Measurements from ENCODE around the gene TRPV3.

TRPV3 gene

DNA sequence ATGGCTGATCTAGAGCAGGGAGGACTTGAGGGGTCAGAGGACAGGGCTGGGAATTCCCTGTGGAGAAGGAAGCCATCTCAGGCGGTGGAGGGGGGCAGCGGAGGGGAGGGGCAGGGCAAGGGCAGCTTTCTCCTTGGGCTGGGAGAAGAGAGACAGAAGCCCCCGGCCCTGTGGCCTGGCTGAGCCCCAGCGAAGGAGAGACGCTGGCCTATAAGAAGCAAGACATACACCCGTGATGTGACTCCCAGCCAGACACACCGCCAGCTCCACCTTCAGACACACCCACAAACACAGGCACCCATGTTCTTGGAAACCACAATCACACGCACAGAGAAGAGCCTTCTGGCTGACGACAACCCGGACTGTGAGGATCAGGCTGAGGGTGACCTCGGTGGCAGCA is 10.0 kb downstream of the TRPV3 start:
- no peak for DNase-seq

GRCh38 chr17:3546997-3547396 is 10.6 kb downstream of the TRPV3 start:
- no peak for DNase-seq

GRCh38 chr17:3546521-3546920 is 11.1 kb downstream of the TRPV3 start:
- DNase-seq = no peak

DNA sequence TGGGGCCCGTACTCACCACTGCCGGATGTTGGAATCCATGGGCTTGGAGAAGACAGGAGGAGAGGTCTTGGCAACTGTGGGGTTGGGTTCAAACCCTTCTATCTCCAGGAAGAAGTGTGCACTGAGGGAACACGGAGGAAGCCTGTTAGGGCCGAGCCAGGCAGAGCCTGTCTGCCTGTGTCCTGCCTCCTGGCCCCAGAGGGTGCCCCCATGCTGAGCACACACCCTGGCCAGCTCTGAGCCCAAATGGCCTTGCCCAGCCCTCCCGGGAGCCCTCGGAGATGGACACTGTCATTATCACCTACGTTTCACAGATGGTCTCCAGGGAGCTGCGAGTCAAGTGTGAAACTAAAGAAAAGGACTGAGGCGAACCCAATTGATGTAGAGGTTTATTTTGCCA is 12.5 kb downstream of the TRPV3 start:
- DNase-seq = no peak

DNA sequence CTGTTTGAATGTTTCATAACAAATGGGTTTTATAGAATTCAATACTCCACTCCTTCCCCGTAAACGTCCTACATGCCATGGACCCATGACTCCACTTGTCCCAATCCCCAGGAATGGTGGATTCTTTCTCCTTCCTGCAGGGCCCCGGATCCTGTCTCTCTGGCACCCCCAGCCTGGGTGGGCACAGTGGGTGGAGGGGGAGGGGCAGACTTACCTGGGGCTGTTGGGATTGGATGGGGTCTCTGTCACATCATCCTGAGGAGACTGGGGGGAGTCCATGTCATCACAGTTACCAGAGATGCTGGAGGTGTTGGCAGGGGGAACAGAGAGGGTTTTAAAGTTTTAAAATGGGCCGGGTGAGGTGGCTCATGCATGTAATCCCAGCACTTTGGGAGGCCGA is 13.2 kb downstream of the TRPV3 start:
- no peak for DNase-seq

DNA sequence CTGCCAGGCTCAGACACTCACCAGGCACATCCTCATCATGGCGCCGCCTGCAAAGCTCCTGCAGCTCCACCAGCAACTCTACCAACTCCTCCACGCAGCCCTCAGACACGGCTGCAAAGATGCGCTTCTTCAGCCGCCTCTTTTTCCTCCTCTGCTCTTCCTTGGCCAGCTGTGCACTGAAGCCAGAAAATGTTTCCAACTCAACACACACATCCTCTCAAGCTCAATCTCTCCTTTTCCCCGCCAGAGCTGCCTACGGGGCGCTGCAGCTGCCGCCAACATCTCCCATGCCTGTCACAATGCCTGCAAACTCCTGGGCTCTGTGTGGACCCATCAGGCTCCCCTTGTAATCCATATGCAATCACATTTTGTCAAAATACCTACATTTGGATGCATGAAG is 14.2 kb downstream of the TRPV3 start:
- peak in 2 of 56 donors; percentile 5 to 12 for DNase-seq

- DNase-seq = no peak
Measured at GRCh38 chr17:3542410-3543088, 15.1 kb downstream of the TRPV3 start.

DNA sequence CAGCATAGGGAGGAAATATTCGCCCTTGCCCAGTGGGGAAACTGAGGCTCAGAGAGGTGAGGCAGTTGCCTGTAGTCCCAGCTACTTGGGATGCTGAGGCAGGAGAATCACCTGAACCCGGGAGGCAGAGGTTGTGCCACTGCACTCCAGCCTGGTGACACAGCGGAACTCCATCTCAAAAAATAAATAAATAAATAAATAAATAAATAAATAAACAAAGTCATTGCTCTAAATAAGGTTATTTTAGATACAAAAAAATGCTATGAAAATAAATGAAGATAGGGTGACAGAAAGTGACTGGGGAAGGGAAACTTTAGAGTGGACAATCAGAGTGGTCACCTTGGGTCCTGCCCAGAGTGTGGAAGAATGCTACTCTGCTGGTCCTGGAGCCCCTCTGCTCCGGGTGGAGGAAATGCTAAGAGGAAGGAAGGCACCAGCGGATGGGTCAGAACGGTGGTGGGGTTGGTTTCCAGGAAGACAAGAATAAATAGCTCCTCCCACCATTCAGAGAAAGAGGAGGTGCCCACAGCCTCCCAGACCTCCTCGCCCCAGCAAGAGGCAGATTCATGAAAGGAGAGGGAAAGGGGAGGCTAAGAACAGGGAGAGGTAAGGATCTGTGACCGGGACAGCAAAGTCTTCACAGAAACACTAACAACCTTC is 17.6 kb downstream of the TRPV3 start:
- no peak for DNase-seq

GRCh38 chr17:3536716-3537115 is 20.9 kb downstream of the TRPV3 start:
- DNase-seq = peak in 3 of 56 donors; percentile 3 to 20 (median 7)

GRCh38 chr17:3535253-3535995 is 22.2 kb downstream of the TRPV3 start:
- peak in 50 of 56 donors; percentile 21 to 80 (median 64) for DNase-seq

DNA sequence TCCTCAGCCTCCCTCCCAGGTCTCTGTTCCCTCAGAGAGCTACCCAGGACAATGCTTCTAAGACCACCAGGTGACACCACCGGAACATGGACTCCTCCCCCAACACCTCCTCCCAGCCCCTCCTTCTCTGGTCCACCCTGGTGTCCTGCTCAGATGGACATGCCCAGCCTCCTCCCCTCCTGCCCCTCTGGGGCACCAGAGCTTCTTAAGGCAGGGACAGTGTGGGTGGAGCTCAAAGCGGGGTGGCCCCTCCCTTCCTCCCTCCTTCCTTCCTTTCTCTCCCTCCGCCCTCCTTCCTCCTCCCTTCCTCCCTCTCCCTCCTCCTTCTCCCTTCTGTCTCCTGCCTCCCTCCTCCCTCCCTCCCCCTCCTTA is 22.7 kb downstream of the TRPV3 start:
- peak in 40 of 56 donors; percentile 10 to 84 (median 43) for DNase-seq

DNA sequence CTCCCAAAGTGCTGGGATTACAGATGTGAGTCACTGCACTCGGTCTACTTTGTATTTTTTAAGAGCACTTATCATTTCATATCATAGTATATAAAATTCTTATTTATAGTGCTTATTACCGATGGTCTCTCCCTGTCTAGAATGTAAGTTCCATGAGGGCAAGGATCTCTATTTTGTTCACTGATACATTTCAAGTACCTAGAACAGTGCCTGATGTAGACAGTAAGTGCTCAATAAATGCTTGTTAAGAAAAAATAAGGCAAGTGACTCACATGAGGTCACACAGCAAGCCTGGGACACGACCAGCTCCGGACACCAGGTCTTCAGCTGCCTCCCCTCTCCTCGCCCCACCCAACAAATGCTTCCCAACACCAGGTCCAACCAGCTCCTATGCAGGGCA is 23.9 kb downstream of the TRPV3 start:
- no peak for DNase-seq

GRCh38 chr17:3532859-3533142 is 24.8 kb downstream of the TRPV3 start:
- peak in 1 of 56 donors; percentile 22 for DNase-seq

DNA sequence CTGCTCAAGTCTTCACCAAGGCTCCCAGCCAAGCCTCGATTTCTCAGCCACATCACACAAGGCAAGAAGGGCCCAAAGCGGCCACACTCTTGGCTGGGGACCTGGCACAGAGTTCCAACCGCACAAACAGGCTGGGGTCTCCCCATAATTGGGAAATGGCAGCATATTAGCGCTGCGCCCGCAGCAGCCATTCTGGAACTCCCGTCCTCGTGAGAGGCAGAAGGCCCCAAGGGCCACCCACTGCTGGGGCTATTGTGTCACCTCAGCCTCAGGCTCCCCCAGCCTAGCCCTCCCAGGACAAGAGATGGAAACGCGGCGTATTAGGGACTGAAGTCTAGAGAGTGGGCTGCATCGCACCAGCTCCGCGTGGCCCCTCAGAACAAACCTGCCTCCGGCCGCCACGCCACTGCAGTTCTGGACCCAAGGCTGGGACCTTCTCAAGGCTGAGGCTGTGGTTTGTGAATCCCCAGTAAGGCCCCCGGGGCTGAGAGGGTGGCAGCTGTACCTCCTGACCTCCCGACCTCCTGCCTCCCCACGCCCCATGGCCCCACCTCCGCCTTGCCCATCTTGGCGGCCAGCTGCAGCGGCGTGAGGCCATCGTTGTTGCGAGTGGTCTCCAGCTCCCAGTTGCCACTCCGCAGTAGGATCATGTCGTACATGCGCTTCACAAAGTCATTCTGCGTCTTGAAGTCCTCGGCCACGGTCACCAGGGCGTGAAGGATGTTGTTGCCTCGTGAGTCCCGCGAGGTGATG is 25.3 kb downstream of the TRPV3 start:
- peak in 1 of 56 donors; percentile 38 for DNase-seq

- DNase-seq = peak in 55 of 56 donors; percentile 58 to 98 (median 93)
Measured at GRCh38 chr17:3531266-3532101, 26.1 kb downstream of the TRPV3 start.

DNA sequence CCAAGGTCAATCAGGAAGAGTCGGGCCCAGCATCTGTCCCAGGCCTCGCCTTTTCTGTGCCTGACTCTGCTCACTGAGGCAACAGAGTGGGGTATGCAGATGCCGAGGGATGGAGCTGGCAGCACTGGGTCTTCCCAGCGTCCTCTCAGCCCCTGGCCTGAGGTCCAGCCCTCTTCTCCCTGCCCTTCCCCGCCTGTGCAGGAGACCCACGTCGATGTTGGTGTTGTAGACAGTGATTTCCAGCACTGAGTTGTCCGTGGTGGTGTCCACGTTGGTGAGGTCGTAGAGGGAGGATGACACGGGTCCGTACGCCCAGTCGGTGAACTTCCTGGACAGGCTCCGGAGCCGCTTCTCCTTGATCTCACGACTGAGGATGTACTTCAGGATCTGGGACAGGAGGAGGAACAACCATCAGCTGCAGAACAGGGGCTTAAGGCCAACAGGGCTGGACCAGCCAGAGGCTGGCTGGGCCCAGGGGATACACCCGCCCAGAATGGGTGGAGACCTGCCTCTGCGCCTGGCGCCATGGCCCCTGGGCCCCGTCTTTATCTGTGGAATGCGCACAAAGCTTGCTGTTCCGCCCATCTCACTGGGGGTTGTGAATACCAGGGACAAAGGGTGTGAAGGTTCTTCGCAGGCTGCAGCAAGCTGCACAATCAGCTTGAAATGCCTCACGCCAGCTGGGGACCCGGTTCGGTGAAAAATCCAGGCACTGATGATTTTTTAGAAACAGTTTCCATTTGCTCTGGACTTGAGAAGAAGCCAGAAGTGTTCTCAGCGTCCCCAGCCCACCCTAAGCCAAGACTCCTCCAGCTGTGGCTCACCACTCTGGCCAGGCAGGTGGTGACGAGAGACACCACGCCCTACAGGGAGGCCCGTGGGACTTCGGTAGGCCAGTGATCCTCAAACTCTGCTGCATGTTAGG is 27.5 kb downstream of the TRPV3 start:
- DNase-seq = peak in 41 of 56 donors; percentile 11 to 81 (median 47)

DNA sequence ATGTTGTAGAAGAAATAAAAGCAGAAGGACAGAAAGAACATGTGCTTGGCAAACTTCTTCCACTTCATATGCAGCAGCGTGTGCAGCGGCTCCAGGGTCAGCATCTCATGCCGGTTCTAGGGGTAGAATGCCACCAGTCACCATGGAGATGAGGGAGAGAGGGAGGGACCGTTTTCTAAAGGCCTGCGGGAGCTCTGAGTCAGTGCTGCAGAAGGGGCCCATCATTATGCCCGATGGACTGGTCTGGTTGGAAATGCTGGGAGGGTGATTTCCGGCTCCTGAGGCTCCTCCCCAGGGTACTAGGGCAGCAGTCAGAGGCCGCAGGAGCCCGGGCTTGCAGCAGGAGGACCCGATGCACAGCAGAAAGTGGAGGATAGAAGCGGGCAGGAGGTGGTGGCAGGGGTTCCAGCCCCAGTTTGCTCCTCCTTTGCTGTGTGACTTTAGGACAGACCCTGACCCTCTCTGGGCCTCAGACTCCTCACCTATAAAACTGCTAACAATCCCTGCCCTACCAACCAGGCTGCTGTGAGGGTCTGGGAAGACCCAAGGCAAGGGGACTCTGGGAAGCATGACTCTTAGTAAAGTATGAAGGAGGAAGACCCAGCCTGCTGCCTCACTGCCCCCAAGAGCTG is 28.6 kb downstream of the TRPV3 start:
- DNase-seq = peak in 14 of 56 donors; percentile 9 to 49 (median 26)

- no peak for DNase-seq
Measured at GRCh38 chr17:3528403-3528851, 29.2 kb downstream of the TRPV3 start.

DNA sequence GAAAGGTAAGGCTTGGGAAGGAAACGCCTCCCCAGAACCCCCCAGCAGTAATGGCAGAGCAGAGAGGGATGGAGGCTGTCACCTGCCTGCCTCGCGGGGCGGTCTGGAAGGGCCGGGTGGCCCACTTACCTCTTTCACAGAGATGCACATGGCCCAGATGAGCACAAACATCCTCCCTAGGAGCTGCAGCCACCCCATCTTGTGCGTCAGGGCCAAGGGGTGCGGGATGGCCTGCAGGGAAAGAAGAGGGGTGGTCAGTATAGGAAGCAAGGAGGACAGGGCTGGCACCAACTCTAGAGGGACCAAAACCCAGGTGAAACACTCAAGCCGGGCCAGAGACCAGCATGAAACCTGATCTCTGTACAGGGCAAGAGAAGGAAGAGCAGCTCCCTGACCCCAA is 29.7 kb downstream of the TRPV3 start:
- no peak for DNase-seq

All from amygdala (tissue), 56 donors.